22Rv1 (cell line): ENCODE results near the gene FBN2.

Source experiments
- H3K27ac ChIP-seq: fragments of 450-650 bp; 2 replicates; pipeline ENCODE4 v1.5.1; 2017
- ZFX ChIP-seq: fragments of 450-650 bp; IDR thresholded peaks from 2 replicates; pipeline ENCODE4 v1.6.1; 2017; ENCODE audit warnings: antibody characterized with exemption, borderline replicate concordance
- TF ChIP-seq, protein P1 (sequence below): fragments of 450-650 bp; IDR thresholded peaks from 2 replicates; pipeline ENCODE4 v1.5.1; 2017; ENCODE audit warnings: mild to moderate bottlenecking

The FBN2 gene

GRCh38 chr5:128273736-128274135, 264.3 kb downstream of the FBN2 start:
- TF ChIP-seq, protein P1, sequence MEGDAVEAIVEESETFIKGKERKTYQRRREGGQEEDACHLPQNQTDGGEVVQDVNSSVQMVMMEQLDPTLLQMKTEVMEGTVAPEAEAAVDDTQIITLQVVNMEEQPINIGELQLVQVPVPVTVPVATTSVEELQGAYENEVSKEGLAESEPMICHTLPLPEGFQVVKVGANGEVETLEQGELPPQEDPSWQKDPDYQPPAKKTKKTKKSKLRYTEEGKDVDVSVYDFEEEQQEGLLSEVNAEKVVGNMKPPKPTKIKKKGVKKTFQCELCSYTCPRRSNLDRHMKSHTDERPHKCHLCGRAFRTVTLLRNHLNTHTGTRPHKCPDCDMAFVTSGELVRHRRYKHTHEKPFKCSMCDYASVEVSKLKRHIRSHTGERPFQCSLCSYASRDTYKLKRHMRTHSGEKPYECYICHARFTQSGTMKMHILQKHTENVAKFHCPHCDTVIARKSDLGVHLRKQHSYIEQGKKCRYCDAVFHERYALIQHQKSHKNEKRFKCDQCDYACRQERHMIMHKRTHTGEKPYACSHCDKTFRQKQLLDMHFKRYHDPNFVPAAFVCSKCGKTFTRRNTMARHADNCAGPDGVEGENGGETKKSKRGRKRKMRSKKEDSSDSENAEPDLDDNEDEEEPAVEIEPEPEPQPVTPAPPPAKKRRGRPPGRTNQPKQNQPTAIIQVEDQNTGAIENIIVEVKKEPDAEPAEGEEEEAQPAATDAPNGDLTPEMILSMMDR = no peak
- no peak for TF ChIP-seq ZFX
- H3K27ac ChIP-seq = no peak overlapping the region

DNA sequence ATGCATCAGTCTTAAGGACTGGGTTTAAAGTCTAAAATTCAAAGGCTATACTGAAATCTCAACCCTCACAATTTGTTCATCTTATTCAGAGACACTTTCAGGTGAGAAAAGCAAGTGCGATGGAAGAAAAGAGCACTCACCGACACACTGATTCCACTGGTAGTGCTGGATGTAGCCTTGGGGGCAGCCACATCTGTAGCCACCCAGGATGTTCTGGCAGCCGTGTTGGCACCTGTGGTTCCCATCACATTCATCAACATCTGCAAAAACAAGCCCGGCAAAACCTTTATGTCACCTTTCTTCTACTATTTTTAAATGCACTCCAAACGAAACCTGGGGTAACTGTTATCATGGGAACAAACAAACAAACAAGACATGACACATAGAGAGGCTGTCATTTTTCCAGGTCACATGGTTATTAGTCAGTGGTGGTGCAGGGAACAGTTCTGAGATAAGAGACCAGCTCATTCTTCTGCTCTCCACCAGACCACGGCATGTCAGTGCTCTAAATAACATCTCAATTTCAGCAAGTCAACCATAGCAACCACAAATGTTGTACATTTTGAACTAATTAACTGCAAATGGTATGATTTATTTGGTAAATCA, 266.1 kb downstream of the FBN2 start:
- TF ChIP-seq, protein P1 = no peak
- TF ChIP-seq ZFX = no peak
- H3K27ac ChIP-seq = no peak overlapping the region

DNA sequence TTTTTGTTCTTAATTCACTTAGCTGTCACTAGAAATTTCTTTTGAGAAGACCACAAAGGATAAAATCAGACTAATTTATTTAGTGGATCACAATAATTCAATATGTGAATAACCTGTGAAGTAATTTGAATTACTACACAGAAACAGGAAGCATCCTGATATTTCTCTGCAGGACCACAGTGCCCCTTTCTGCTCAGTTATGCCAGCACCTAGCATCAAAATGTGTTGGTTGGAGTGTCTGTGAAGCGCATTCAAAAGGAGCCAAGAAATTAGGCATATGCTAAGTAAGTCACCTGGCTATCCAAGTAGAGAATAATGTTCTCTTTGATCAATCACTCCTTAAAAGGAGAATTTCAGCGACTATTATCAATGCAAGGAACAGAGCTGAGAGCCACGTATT, 267.0 kb downstream of the FBN2 start:
- TF ChIP-seq ZFX = no peak
- H3K27ac ChIP-seq = no peak overlapping the region

DNA sequence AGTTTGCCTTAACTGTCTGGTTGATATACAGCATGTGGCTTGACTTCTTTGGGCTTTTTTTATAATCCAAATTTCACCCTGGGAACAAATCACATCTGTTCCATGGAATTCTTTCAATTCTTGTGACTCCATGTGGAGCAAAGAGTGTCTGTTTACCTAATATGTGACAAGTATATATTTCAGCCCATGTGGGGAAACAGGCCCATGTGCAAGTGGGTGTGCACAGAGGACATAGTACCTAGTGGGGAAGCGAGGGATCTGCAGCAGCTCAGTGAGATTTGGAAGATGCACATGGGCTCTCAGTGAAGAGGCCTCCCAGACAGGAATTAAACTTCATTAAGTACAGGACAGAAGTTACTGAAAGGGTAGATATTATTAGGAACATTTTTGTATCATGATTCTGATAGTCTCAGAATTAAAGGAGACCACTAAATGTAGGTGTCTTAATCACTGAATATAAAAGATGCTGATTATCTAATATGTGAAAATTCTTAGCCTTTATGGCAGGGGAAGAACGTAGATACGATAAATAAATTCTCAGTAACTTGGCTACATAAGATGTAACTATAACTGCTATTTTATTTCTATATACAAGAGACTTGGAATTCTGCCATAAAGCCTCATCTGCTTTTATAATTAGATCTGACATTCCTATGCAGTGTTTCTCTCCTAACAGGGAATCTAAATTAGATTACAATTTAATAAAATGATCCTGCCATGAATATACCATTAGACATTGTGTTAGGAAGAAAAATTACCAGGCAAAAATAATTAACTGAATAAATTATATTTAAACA, 273.3 kb downstream of the FBN2 start:
- H3K27ac ChIP-seq = no peak overlapping the region
- TF ChIP-seq, protein P1 = no peak
- no peak for TF ChIP-seq ZFX

- TF ChIP-seq, protein P1 = no peak
- no peak for TF ChIP-seq ZFX
- no peak overlapping the region for H3K27ac ChIP-seq
Observed at GRCh38 chr5:128263357-128263756, 274.7 kb downstream of the FBN2 start.

GRCh38 chr5:128262911-128263310, 275.1 kb downstream of the FBN2 start:
- TF ChIP-seq, protein P1 = no peak
- no peak for TF ChIP-seq ZFX
- H3K27ac ChIP-seq = no peak overlapping the region

DNA sequence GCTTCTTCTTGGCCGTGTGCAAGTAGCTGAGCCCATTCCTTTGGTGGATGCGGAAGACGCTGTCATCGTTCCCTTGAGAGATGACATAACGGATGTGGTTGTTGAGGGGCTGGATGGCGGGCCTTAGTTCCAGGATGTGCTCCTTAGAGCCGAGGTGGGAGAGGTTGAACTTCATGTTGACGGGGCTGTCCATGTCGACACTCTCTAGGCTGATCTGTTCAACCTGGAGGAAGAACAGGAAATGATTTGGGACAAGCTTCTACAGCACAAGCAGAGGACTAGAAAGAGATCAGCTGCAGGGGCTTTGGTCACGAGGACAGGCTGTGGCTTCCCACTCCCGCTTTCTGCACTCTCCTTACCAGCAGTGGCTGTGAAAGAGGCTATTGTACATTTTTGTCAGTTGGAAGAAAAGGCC, 278.4 kb downstream of the FBN2 start:
- no peak overlapping the region for H3K27ac ChIP-seq
- TF ChIP-seq, protein P1 = no peak
- no peak for TF ChIP-seq ZFX
